Cardiac septum (tissue), 1 donor: ENCODE measurements around the gene SYAP1. TPM values are rescaled to one million over a fixed set of nuclear protein-coding genes. Genes with fewer than 3 reads are reported as not detected.
"Not testable (repeated sequence)": the region's sequence is repeated elsewhere in the genome, so short reads cannot be mapped to it uniquely, and the experiment has no call there.

ENCODE experiments used
- DNase-seq: peaks from one replicate; pipeline ENCODE4 v3.0.0-alpha.2; 2020; ENCODE audit warnings: low spot score
- intact Hi-C: fragments of 100-400 bp; cut with DNase I; formaldehyde crosslinking; loops from one replicate; pipeline ENCODE4 v1.14.0; 2022
- total RNA-seq: library from RNA; stranded (reverse); fragmentation: NEBNext Ultra II Directional; extraction: Animal tissue kit (Norgen Biotek cat#: 25700); gene quantifications from one replicate; pipeline ENCODE4 v1.2.1, GENCODE V29; 2021
- donor health status: DM: no; HTN: no; CAD: no.

The SYAP1 gene
- total RNA-seq, 1 donor from 2014 or later = 21.0 TPM

DNA sequence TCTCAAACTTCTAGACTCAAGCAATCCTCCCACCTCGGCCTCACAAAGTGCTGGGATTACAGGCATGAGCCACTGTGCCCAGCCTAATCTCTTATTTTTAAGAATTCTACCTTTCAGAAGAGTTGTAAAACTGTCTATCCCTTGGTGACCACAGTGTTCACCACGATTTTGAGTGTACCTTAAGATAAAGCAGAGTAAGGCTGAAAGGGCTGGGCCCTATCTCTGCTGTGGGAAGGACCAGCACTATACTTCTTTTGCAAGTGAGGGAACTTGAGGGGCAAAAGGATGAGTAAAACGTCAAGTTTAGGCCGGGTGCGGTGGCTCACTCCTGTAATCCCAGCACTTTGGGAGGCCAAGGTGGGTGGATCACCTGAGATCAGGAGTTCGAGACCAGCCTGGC is 3.0 kb upstream of the SYAP1 start:
- intact Hi-C loops = loop anchor here (10.0 kb wide), 1 partner anchor 862 kb away; the partner anchor contains the start of gene AP1S2

DNA sequence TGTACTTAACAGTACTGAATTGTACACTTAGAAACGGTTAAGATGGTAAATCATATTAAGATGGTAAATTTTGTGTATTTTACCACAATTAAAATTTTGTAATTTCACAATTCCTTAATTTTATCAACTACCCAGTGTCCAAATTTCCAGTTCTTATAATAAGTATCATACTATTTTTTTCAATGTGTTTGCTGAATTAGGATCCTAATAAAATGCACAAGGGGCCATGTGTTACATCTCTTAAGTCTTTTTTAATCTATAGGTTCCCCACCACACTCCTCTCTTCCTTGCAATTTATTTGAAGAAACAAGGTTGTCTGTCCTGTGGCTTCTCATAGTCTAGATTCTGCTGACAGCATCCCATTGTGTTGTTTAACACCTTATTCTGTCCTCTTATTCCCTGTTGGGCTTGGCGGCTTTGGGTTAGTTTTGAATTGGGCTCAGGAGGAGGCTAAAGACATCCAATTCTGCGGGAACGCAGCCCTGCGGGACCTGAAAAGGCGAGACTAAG is 533 bp upstream of the SYAP1 start:
- no peak for DNase-seq
- intact Hi-C loops = loop anchor here (10.0 kb wide), 1 partner anchor 864 kb away; the partner anchor contains the start of gene AP1S2

More for the DNA sequence above, 3.0 kb upstream of the SYAP1 start:
- DNase-seq = not testable (repeated sequence)

DNA sequence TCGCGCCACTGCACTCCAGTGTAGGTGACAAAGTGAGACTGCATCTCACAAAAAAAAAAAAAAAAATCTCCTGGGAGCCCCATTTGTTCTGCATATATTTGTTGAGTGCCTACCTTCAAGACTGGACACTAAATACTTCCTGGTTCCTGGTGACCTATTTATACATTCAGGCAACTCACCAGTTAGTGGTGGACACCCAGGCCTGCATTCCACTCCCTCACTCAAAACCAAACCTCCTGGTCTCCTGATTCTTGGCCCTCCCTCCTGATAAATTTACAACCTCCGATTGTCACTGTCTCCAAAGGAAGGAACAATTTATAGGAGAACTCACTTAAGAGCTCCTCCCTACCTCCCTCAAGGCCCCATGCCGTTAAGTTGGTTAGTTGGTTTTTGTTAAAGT is 3.1 kb downstream of the SYAP1 start:
- intact Hi-C loops = no loop called here
- DNase-seq = no peak

DNA sequence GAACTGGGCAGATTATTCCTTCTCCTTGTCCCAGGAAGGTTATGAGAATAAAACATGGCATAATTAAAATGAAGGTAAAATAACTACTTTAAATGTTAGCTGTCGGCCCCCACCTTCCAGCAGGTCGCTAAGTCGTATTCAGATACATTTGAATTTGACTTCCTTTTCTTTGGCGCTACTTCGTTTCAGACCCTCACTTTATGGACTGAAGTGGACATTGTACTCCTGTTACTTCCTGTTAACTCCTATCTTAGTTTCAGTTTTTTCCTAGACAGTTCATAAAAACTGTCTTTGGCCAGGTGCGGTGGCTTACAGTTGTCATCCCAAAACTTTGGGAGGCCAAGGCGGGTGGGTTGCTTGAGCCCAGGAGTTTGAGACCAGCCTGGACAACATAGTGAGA is 5.7 kb downstream of the SYAP1 start:
- intact Hi-C loops = no loop called here
- no peak for DNase-seq

DNA sequence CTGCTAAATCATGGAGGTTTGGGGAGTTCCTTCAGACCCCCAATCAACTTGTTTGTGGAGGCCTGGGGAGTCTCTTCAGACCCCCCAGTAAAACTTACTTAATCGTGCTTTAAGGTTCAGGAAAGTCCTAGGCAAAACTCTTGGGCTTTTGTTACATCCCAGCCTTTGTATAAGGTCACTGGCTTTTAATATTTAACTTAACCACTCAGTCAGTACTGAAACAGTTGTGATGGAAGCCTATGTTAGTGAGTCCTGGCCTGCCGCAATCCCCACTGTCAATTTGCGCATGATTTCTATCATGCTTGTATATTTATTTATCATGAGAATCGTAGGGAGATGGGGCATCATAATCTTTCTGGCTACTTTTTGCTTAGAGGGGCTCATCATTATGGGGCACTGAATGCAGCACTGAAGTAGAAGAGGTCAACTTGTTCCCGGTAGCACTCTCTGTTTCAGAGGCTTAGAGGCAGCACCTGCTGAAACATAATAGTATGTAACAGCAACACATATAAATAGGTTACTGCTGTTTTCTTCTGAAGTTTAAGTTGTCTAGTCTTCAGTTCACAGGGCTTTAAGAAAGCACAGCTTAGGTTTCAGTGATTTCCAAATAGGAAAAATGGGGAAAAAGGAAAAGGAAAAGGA is 7.1 kb downstream of the SYAP1 start:
- intact Hi-C loops, DNase-seq: not testable (repeated sequence)

DNA sequence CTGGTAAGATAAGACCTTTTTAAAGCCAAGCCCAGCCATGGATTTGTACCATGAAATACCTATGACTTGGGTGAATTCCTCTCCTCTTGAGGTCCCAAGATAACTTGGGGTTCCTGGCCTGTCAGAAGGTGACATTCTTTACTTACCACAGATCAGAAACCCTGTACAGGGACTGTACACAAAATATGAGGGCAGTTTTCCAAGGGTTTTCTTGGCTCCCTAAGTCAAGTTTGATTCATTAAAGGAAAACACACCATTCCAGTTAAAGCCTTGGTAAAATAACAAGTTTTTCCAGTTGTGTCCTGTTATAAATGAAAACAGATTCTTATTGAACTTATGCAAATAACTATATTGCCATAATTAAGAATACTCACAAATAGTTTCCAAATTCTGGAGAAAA is 8.2 kb downstream of the SYAP1 start:
- DNase-seq = no peak
- intact Hi-C loops = no loop called here

DNA sequence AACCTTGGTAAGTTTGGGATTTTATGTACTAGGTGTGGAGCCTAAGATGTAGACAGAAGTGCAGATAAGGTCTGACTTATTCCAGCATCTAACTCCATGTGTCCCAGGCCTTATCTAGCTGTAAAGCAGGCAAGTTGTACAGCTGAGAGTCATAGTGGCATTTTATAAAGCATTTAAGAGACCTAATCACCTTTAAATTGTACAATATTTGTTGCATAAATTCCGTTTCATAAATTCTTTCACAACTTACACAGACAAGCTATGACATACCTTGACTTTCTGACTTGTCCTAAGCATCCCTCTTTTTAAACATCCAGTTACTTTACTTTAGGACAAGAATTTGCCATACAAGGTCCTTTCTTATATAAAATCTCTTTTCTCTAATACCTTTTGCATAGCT is 11.0 kb downstream of the SYAP1 start:
- intact Hi-C loops = no loop called here
- no peak for DNase-seq

DNA sequence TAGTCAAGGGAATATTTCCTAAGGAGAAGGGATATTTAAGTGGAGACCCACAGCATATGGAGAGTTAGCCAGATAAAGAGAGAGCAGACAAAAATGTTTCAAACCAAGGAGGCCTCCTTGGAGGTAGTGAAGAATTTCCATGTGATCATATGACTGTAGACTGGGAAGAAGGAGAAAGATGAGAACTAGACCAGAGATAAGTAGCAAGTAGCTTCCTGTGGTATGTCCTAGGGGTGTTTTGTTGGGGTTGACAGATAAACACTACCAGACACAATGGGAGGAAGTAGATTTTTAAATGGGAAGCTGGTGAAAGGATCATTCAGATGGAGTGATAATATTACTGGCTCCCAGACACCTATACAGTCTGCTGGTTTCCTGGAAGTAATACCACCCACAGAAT is 13.6 kb downstream of the SYAP1 start:
- no peak for DNase-seq

DNA sequence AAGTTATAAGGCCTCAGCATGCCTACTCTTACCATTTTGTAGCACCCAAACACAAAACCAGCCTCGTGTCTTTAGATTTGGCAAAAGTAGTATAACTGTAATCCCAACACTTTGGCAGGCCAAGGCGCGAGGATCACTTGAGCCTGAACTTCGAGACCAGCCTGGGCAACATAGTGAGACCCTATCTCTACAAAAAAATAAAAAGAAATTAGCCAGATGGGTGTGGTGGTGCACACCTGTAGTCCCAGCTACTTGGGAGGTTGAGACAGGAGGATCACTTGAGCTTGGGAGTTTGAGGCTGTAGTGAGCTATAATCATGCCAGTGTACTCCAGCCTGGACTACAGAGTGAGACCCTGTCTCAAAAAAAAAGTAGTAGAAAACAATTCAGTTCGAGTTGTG is 17.6 kb downstream of the SYAP1 start:
- DNase-seq = no peak
- intact Hi-C loops = no loop called here

More for the DNA sequence above, 13.6 kb downstream of the SYAP1 start:
- intact Hi-C loops = no loop called here

DNA sequence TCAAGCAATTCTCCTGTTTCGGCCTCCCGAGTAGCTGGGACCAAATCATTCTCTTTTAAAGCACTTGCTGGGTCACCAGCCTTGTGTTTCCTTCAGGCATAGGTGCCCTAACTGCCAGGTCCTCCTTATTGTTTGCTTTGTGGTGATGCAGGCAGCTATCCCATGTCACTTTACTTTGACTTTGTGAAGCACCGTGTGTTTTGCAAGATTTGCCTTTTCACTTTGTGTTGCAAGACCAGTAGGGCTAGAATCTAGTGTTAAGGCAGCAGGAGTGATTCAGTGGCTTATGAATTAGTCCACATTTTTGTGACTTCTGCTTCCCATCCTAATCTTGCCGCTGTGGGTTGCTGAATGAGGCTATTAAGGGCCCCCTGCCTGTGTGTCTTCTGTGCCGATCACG is 20.2 kb downstream of the SYAP1 start:
- intact Hi-C loops = no loop called here
- no peak for DNase-seq

DNA sequence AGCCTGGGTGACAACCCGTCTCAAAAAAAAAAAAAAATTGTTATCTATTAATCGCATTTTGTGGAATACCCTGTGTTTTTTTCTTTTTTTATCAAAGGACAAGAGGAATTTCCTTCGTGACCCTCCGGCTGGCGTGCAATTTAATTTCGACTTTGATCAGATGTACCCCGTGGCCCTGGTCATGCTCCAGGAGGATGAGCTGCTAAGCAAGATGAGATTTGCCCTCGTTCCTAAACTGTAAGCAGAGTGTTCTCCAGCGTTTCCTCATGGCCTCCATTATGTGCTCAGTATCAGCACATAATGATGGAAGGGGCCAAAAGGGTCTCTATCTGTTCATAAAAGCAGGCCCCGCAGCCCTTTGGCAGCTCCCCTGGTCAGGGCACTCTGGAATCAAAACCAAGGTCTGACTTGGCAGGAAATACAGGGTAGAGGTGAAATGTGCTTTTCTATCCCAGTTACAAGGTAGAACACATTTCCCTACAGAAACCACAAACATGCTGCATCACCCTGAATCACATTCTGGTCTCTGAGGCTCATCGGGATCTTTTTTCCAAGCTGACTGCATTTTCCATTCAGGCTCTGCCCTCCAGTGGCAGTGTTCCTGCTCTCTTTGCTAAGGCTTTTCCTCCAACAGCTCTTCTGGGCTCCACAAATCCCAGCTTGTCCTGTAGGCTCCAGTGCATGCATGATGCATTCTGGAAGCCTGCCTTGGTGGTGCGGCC is 24.4 kb downstream of the SYAP1 start:
- intact Hi-C loops = no loop called here
- no peak for DNase-seq

DNA sequence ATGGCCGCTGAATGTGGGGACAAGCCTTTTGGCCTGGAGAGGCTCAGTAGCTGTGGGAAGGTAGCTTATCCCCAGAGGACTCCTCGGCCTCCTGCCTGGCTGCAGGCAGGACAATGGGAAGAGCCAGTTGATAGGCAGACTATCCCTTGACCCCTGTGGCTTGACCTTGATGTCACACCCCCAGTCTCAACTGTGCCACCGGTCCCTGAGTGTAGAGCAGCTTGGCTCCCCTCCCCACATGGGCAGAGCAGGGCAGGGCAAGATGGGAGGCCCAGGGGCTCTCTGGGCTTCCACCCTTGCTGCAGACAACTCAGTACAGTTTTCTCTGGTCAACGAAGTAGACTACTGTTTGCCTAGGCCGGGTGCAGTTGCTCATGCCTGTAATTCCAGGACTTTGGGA is 25.7 kb downstream of the SYAP1 start:
- intact Hi-C loops = no loop called here
- DNase-seq = no peak

DNA sequence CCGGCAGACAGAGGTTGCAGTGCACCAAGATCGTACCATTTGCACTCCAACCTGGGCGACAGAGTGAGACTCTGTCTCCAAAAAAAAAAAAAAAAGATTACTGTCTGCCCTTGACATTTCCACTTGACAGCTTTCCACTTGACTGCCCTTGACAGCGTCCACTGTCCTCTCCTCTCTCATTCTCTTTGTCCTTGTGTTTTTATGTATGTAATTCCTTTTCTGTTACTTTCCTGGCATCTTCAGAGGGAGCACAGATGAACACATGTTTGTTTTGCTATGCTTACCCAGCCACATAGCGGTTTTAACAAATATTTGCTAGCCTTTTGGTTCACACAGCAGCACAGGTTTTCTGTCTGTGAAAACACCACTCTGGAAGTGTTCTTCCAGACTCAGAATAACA is 26.2 kb downstream of the SYAP1 start:
- intact Hi-C loops = no loop called here
- no peak for DNase-seq

DNA sequence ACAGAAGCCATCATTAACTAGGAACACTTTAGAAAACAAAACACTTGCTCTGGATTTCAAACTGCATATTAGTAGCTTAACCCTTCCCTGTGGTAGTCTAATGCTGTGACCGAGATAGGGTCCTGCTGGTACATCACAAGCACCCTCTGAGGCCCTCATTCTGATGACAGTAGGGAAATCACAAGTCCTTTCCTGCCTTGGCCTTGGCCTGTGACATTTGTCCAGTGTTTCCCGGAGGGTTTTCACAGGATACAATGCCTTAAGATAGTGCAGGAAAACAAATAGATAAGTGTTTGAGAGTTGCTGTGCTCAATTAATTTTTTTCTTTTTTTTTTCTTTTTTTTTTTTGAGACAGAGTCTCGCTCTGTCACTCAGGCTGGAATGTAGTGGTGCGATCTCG is 29.0 kb downstream of the SYAP1 start:
- intact Hi-C loops = no loop called here
- DNase-seq = no peak

DNA sequence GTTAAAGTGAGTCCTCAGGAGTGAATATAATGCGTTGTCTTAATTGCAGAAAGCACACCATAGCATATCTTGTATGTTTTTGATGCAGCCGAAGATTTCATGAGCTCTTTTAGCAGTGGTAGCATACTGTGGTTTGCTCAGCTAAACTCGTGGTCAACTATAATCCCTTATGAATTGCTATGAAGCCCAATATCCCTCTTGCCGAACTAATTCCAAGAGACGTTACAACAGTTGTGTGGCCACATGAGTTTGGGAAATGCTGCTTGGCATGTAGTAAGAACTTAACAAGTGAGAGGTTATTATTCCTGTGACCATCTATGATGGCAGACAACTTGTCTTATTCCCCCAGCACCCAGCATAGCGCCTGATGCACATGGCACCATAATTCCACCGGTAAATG is 30.7 kb downstream of the SYAP1 start:
- no peak for DNase-seq
- intact Hi-C loops = no loop called here

DNA sequence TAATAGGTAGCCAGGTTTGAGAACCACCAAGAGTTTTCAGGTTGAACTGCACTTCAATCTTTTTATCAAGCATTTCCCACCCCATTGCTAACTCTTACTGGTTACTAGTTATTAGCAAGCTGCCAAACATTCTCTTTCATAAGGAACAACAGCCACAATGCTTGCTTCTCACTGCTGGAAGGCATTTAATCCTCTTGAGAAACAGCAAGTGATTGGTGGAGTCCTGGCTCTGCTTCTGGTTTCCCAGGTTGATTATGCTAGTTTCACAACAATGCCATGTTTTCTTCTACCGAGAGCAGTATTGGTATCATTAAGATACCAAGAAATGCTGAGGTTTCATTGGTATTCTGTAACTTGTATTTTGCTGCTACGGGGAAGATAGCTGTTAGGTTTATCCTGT is 34.6 kb downstream of the SYAP1 start:
- DNase-seq = no peak
- intact Hi-C loops = no loop called here

DNA sequence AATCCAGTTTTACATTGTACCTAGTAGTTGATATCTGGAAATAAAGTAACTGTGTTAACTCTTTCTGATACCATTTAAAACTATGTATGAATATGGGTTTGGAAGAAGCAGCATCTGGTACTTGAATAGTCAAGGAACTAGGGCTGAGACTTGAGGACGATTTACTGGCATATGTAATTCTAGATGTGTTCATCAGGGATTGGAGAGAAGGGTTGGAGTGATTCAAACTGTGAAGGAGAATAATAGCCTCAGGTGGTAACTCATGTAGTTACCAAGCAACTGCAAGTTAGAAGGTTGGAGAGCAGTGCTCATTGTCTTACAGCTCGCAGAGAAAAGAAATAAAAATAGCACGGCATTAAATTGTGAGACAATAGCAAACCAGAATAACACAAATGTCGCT is 37.3 kb downstream of the SYAP1 start:
- no peak for DNase-seq
- intact Hi-C loops = no loop called here

DNA sequence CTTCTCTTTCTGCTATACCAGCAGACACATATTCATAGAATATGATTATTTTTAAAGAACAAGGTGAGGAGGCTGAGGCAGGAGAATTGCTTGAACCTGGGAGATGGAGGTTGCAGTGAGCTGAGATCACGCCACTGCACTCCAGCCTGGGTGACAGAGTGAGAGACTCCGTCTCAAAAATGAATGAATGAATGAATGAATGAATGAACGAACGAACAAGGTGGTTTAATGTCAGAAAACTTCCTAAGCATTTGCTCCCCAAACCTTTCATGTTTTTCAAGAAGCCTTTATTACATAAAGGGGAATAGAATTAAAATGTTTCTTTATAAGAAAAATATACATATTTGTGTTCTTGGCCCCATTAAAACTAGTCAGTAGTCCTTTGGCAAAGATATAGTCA is 42.1 kb downstream of the SYAP1 start:
- DNase-seq, intact Hi-C loops: not testable (repeated sequence)

DNA sequence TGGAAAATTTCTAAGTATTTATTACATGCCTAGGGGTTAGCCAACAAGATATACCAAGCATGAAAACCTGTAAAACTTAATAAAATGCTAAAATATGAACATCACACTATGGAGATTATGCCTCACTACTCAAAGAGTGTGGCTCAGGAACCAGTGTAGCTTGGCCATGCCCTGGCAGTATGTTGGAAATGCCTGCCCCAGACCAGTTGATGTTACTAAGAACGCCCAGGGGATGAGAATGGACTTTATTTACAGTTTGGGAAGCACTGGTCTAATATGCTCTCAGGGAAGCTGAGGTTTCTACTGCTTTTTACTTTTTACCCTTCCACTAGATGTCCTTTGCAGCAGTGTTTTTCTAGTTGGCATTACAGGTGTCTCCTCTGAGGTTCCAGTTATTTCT is 43.2 kb downstream of the SYAP1 start:
- intact Hi-C loops = no loop called here
- DNase-seq = no peak

DNA sequence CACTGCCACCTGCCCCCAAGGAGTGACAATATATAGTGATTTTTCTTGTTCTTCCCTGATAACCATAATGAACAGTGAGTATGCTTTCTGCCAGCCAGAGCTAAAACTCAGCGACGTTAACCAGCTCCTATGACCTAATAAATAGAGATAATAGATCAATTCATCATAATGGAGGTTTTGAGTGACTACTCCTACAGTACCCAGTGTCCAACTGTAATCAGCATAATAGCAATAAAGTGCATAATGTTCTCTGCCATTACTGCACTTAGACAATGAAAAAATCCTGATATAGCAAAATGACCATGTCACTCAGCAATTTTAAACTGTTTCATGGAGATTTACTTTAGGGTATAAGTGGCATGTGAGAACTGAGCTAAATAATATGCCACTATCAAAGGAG is 46.2 kb downstream of the SYAP1 start:
- intact Hi-C loops = no loop called here
- no peak for DNase-seq

DNA sequence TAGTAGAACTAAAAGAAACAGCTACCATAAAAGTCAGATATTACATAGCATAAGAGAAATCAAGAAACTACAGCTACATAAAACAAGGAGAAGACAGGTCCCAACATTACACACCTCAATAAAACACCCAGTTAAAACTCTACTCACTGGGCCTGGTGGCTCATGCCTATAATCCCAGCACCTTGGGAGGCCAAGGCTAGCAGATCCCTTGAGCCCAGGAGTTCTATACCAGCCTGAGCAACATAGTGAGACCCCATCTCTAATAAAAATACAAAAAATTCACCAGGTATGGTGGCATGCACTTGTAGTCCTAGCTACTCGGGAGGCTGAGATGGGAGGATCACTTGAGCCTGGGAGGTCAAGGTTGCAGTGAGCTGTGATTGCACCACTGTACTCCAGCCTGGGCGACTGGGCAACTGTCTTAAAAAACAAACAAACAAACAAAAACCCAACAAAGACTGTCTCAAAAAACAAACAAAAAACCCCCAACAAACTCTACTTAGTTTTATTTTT is 51.6 kb downstream of the SYAP1 start:
- intact Hi-C loops = no loop called here
- DNase-seq = no peak
